ENCODE measurements around the gene CALY.

Gene CALY

GRCh38 chr10:133283931-133284330, 52.8 kb downstream of the CALY start:
- no peak for DNase-seq

- no peak for DNase-seq
Measured at GRCh38 chr10:133282846-133283390, 53.8 kb downstream of the CALY start.

GRCh38 chr10:133281628-133282372, 54.9 kb downstream of the CALY start:
- DNase-seq, result no peak

- DNase-seq, result no peak
Measured at GRCh38 chr10:133281084-133281483, 55.6 kb downstream of the CALY start.

- DNase-seq, result no peak
Measured at GRCh38 chr10:133280391-133281059, 56.2 kb downstream of the CALY start.

- no peak for DNase-seq
Measured at GRCh38 chr10:133279326-133280226, 57.1 kb downstream of the CALY start.

GRCh38 chr10:133278577-133279265, 58.0 kb downstream of the CALY start:
- no peak for DNase-seq

GRCh38 chr10:133277993-133278576, 58.6 kb downstream of the CALY start:
- no peak for DNase-seq

- no peak for DNase-seq
Measured at GRCh38 chr10:133277277-133277992, 59.3 kb downstream of the CALY start.

- DNase-seq, result no peak
Measured at GRCh38 chr10:133276435-133277201, 60.1 kb downstream of the CALY start, which contains the start of gene ADAM8. ADAM8 (minus strand) TSS chr10:133276868; CDS start chr10:133276817, 51 bp downstream.

- no peak for DNase-seq
Measured at GRCh38 chr10:133276100-133276434, 60.6 kb downstream of the CALY start.

GRCh38 chr10:133275684-133276092, 61.0 kb downstream of the CALY start:
- DNase-seq, result no peak

GRCh38 chr10:133274751-133275683, 61.7 kb downstream of the CALY start:
- no peak for DNase-seq

Data from fibroblast of skin of back (primary cell).